Amniotic stem cell (primary cell): ENCODE results near the gene TET2.

Source experiments
- DNase-seq: peaks from one replicate; lab custom pipeline; 2025; lab: John Stamatoyannopoulos, UW

TET2 gene

DNA sequence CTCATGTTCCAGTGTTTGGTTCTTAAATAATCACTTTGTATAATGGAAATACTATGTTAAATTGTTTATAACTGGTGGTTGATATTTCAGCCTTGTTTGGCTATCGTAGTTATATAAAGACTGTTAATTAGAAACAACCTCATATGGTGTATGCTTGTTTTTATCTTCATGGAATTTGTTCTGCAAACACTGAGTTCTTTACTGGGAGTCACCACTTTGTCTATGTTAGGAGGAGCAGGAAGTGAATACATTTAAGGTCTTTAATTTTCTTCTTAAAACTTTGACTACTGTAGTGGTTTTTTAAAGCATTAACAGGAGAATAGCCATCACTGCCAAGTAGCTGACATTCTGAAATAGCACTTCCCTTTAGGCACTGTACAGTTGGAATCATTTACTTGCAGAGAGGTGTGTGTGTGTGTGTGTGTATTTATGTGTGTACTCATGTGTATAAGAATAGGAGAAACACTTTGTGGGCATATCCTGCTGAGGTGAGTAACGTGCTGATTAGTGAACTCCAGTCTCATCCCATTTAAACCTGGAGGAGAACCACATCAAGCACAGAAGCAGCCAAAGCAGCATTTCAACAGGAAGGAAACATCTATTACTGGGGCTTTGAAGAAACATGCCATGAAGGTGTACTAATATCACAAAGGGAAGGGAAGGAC is 37.8 kb downstream of the TET2 start:
- DNase-seq = no peak

DNA sequence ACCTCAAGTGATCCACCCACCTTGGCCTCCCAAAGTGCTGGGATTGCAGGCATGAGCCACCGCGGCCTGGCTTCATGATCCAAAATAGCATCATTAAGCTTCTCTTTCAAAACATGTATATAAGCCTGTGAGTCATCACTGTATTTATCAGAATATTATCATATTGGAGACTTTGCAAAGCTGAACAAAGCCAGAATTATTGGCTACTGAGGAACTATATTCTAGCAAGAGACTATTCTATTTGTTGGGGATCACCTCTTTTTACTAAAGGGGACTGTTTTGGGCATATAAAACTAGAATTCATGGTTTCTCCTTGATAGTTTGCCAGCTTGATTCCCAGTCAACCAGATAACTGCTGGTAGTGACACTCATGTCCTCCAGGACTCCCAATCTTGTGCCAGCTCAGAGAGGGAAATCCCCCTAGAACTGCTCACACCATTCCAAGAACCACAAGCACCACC is 40.1 kb downstream of the TET2 start:
- DNase-seq = peak; percentile 38

- DNase-seq = no peak
Measured at GRCh38 chr4:105189855-105190650, 43.4 kb downstream of the TET2 start.

DNA sequence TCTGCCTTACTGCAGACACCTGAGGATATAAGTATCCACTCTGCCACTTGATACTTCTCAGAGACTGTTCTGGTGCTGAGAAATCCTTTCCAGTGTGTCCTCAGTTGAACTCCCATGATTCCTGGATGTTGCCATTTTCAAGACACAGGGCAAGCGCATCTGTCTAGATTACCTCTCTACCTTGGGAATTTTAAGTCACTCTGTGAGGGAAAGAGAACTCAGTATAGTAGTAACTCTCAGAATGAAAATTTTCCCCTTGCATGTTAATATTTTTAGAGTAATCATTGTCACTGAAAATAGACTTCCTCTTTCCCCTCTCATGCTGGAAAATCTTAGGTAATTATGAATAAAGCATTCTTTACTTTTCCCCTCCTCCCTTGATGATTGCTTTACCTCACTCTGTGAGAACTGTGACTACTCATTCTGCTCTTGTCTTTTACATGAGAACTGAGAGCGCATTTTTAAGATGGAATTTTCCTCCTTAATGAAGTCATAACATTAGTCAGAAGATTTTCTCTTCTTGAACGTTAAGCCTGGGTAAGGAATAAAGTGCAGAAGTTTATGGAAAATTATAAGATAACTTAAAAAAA is 45.0 kb downstream of the TET2 start:
- no peak for DNase-seq

DNA sequence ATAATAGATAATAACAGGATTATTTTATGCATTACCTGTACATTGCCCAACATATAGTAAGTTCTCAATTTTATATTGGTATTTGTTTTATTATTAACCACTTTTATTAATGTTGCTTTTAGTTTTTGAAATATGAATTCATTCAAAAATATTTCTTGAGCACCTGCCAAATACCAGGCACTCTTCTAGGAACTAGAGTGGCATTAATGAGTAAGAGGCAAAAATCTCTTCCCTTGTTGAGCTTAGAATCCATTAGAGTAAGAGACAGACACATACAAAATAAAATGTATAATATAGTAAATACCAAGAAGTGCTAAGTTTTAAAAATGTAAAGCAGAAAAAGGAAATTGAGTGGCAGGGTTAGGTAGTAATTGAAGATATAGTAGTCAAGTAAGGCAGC is 45.8 kb downstream of the TET2 start:
- no peak for DNase-seq

DNA sequence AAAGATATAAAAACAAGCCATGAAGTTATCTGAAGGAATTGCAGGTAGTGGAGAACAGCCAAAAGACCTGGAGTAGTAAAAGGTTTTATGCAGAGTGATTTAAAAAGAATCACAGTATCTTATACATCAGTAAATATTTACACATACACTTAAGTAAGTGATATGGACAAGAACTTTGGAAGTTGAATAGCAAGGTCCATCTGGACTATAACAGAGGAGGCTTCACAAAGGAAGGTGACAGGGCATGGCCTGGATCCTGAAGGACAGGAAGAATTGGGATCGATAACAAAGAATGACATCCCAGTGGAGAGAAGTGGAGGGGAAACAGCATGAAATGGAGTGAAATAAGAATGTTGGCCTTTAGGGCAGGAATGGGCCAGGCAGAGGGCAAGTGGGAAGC is 46.2 kb downstream of the TET2 start:
- no peak for DNase-seq

DNA sequence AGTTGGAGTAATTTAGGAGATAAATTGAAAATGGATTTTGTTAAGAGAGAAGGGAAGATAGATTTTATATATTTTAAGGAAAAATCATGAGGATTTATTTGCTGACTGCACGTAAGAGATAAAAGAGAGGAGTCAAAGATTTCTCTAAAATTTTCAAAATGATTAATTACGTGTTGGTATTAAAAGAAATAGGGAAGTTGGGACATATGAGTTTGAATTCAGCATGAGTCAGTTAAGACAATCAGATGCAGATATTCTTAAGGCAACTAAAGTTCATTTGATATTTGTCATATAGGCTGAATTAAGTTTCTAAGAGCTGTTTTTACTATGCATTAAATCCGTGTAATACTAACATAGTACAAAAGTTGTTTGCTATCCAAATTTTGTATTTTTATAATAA is 46.9 kb downstream of the TET2 start:
- no peak for DNase-seq

DNA sequence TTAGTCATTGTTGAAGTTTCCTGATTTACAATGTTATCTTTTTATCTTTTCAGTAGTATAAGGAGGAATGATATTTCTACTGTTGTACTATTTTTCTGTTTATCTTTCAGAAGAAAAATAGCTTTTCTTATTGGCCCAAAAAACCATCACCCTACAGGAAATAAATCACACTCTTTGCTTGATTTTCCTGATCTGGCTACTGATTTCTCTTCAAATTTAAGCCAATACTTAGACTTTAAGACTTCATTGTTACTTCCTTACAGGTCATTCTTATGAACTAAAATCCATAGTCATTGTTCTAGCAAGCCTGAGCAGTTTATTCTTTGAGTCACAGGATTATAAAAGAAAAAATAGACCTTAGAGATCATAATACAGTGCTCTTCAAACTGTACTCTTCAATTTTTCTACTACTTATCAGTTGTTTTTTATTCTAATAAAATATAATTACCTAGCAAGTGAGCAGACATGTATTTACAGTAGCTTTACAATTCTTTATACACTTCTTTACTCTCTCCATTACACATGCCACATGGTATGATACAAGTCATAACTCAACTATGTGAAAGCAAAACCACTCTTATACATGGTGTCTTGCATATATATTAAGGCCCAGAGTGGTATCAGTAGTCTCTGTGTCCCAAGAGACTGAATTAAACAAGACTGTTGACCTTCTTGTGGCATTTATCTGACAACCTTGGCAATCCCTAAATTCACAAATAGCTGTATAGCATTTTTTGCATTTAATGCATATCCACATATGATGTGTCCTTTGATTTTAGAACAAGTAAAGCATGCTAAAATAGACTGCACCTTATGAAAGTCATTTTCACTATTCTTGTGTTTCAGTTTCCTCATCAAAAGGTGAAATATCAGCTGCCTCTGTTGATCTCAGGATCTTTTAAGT is 47.9 kb downstream of the TET2 start:
- no peak for DNase-seq

GRCh38 chr4:105196523-105197145 is 50.0 kb downstream of the TET2 start:
- DNase-seq = no peak

DNA sequence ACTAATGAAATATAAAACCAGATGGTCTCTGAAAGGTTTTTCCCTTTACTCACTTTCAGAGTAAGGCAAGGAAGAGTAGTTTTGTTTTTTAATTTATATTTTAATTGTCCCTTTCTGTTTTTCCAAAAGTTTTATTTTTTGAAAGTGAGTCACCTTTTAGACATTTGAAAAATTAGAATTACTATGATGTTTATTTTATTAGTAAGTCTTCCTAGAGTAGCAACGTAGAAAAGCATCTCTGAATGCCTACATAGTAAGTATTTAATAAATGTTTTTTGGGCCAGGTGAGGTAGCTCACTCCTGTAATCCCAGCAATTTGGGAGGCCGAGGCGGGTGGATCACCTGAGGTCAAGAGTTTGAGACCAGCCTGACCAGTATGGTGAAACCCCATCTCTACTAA is 51.1 kb downstream of the TET2 start:
- no peak for DNase-seq

GRCh38 chr4:105198541-105198940 is 51.9 kb downstream of the TET2 start:
- no peak for DNase-seq

DNA sequence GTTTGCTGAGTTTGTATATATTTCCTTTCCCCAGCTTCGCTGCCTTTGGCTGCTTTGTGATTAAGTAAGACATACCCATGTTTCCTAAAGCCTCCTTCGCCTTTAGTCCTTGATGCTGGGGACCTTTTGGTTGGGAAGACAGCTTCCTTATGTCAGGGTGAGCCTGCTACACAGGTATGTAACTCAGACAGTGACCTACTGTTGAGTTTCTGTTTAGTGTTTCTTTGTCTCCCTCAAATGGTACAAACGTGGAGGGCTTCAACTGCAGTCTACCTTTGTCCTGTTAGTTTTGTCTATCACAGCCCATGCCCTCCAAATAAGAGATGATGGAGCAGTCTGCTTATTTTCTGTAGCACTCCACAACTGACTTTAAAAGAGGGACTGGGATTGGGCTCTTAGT is 59.5 kb downstream of the TET2 start:
- no peak for DNase-seq

DNA sequence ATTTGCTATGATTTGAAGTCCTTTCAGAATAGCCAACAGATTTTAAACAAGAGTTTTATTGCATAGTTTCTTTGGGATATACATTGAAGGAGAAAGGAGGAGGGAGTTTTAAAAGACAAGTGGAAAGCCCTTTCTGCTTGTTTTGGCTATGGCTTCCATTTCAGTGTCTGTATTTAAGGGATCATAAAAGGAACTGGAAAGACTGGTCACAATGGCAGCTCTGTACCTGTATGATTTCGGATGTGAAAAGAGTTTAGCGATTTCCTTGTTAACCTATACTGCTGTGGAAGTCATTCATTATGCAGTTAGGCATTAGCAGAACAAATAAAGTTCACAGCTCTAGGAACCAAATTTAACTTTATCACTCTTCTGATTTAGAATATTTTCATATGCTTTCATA is 60.7 kb downstream of the TET2 start:
- DNase-seq = no peak

DNA sequence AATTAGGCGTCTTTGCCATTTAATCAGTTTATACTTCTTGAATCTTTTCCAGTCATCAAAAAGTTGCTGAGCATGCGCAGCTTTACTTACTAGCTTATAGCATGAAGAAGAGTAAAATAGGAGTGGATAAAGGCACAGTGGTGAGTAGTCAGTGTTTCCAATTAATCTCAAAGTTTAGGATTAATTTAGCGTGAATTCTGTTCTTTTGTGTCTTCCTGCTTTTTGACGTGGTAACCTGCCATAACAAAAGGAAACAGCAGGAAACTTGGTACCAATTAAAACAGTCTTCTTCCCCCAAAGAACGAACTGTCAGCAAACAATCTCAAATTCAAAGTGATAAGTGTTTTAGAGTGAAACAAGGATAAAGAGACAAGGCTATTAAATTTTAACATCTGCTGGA is 61.9 kb downstream of the TET2 start:
- no peak for DNase-seq

GRCh38 chr4:105210916-105211315 is 64.2 kb downstream of the TET2 start:
- no peak for DNase-seq

DNA sequence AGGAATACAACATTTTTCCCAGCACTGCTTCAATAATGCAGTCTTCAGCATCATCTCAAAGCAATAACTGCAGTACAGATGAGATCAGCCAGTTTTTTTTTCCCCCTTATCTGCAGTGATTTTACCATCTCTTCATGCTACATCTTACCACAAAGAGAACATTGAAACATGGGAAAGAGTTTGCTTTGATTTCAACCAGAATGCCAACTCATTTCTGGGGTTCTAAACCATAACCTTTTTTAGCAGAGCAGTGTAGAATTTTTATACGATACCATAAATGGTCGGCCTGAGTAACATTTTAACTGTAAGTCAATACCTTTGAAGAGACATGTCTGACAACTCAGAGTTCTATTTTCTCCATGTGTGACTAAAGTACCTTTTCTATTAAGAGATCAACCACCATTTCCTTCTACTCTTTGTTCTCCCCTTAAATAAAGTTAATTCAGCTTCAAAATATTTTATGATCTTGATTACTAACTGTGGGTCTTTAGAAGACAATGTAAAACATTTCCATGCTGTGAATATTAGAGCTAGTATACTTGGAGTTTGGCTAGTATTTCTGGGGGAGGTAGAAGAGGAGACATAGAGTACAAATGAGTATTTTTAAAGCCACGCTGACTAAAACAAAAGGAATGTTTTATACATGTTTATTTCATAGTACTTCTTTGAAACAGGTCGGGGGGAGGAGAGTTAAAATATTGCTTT is 69.1 kb downstream of the TET2 start:
- DNase-seq = no peak

DNA sequence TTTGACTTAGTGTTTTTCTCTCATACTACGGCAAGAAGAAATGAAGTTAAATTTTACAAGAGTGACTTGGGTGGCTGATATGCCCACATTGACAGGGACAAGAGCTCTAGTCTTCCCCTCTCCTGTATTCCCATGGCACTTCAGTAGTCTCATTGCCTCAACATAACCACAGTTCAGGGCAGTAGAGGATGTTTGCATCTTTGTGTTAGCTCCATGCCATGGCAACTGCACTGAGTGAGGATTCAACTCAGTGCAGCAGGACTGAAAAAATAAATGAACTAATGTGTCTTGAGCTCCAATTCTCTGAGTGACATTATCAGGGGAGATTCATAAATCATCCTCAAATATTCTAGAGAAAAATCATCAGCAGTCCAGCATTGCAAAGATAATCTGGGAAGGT is 78.8 kb downstream of the TET2 start:
- no peak for DNase-seq

- DNase-seq = no peak
Measured at GRCh38 chr4:105227054-105227453, 80.4 kb downstream of the TET2 start.

DNA sequence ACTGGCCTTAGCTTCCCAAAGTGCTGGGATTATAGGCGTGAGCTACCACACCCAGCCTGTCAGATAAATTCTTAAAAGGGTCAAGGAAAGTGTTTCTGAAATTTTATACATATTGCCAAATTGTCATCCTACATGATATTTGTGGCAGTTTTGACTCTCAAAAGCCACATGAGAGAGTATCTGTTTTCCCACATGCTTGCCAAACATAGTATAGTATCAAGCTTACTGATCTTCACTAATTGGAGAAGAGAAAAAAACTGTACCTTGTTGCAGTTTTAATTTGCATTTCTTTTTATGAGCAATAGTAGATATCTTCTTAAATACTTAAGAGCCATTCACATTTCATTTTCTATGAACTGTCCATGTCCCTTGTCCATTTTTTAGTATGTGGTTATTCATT is 83.6 kb downstream of the TET2 start:
- DNase-seq = no peak

- DNase-seq = no peak
Measured at GRCh38 chr4:105232374-105232773, 85.7 kb downstream of the TET2 start.

DNA sequence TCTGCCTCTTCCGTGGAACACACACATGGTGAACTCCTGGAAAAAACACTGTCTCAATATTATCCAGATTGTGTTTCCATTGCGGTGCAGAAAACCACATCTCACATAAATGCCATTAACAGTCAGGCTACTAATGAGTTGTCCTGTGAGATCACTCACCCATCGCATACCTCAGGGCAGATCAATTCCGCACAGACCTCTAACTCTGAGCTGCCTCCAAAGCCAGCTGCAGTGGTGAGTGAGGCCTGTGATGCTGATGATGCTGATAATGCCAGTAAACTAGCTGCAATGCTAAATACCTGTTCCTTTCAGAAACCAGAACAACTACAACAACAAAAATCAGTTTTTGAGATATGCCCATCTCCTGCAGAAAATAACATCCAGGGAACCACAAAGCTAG is 87.9 kb downstream of the TET2 start:
- no peak for DNase-seq
